Activated CD4-positive, alpha-beta memory T cell treated with anti-CD3 and anti-CD28 coated beads for 36 hours (primary cell): ENCODE results near the gene ATP6V0E2. TPM values are rescaled to one million over a fixed set of nuclear protein-coding genes. Genes with fewer than 3 reads are reported as not detected.
A peak's percentile ranks its signal among the peaks of the same experiment; 100 is the strongest.

Experiments
- CTCF ChIA-PET: fragments of 350-600 bp; sonication (Branson Sonifier 250); formaldehyde crosslinking; loops from one replicate; lab custom pipeline; 2021; ENCODE audit warnings: antibody characterized with exemption, inconsistent platforms; lab: Charles Lee
- POLR2A ChIA-PET: fragments of 350-600 bp; sonication (Branson Sonifier 250); formaldehyde crosslinking; loops from one replicate; lab custom pipeline; 2021; ENCODE audit warnings: antibody characterized with exemption; lab: Charles Lee
- DNase-seq: peaks from one replicate; pipeline ENCODE4 v3.0.0-alpha.2; 2020
- H3K27ac Mint-ChIP-seq: one replicate; pipeline ENCODE4 v1.8.0; 2021; ENCODE audit warnings: mixed read lengths
- H3K27me3 Mint-ChIP-seq: one replicate; pipeline ENCODE4 v1.8.0; 2021; ENCODE audit warnings: mixed read lengths
- H3K36me3 Mint-ChIP-seq: one replicate; pipeline ENCODE4 v1.8.0; 2021; ENCODE audit warnings: mixed read lengths
- H3K4me1 Mint-ChIP-seq: one replicate; pipeline ENCODE4 v1.8.0; 2021; ENCODE audit warnings: low read depth, mixed read lengths
- H3K4me3 Mint-ChIP-seq: one replicate; pipeline ENCODE4 v1.8.0; 2021; ENCODE audit warnings: mild to moderate bottlenecking, mixed read lengths
- H3K9me3 Mint-ChIP-seq: one replicate; pipeline ENCODE4 v1.8.0; 2021; ENCODE audit warnings: mixed read lengths
- intact Hi-C: fragments of 100-400 bp; cut with micrococcal nuclease; formaldehyde crosslinking; loops from one replicate; pipeline ENCODE4 v1.15.1; 2023
- total RNA-seq, 2 experiments: library from RNA; stranded (reverse); gene quantifications; one replicate each; pipeline ENCODE4 v1.2.3, GENCODE V29; 2021

The ATP6V0E2 gene
- total RNA-seq, 2 experiments from 2014 or later: 33.5 to 34.1 TPM

DNA sequence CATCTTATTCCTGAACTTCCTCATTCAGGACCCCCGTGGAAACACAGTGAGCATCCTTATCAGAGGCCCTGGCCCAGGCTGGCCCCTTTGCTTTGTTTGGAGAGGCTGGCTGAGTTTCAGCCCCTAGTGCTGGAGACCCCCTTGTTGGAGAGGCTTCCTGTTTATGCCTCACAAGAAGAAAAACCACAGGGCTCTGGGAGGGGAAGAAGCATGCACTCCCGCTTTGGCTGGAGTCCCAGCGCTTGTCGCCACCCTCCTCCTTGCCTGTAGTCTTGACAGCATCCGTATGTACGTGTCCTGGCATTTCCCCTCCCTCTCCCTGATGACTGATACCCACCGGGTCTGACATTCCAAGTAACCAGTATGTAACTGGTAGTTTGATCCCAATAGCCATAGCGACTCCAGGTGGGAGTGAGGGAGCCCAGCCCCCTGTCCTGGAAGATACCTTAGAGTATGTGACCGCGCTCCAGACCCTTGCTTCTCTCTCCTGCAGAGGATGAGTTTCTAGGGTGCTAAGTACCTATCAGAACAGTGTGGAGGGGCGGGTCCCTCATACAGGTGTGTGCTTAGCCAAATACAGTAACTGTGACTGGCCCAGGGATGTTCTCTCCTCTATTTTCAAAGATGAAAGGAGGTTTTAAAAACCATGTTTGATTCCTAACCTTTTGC, 6.9 kb upstream of the ATP6V0E2 start:
- Mint-ChIP-seq H3K36me3 (peaks cover 13% of the 10 kb centered on the region), H3K9me3 (no peaks in the 10 kb centered on the region), H3K27ac (peak overlapping the region; percentile 94), H3K4me1 (peaks cover 85% of the 10 kb centered on the region), H3K4me3 (no peak overlapping the region), H3K27me3 (no peaks in the 10 kb centered on the region)
- intact Hi-C loops: no loop called here
- DNase-seq: no peak
- CTCF ChIA-PET: interaction anchor here (1.2 to 2.7 kb wide), 2 partner anchors 16 to 28 kb away, joined by 6 to 11 read pairs; partner anchors contain the start of gene ZNF862
- POLR2A ChIA-PET: no interaction called here

DNA sequence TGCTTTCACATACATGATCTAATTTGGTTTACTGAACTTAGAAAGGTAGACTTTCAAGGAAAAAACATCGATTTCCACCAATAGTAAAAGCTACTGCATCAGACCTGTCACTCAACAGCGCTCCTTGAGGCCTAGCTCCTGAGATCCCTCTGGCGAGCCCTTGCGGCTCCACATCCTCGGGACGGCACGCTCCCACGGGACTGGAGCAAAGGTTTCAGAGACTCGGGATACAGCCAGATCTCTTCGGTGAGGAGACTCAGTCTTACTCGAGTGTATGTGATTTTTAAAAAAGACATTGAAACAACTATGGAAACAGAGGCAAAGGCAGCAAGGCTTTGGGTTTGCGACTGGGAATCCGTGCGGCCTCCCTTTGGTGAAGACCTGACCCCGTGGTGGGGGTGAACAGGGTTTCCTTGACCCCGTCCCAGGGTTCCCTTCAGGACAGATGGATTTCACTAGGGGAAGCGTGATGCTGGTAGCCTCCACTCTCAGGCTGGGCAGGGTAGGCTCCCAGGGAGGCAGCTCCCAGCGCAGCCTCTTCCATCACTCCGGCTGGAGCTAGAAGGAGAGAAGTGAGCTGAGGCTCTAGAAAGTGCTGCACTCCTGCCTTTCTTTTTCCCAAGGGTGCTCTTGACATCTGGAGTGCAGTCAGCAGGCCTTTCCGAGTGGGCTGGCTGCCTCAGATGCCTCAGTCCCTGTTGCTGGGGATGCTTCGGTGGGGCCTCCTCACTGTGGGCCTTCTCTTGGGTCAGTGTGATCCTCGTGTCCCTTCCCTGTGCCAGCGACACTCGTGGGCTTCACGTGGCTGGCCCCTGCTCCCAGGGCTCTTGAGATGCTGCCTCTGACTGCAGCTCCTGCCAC, 5.8 kb upstream of the ATP6V0E2 start:
- DNase-seq: no peak
- Mint-ChIP-seq H3K27me3 (no peaks in the 10 kb centered on the region), H3K4me3 (no peak overlapping the region), H3K9me3 (no peaks in the 10 kb centered on the region), H3K36me3 (peaks cover 13% of the 10 kb centered on the region), H3K27ac (peak overlapping the region; percentile 94), H3K4me1 (peaks cover 90% of the 10 kb centered on the region)
- POLR2A ChIA-PET: no interaction called here
- intact Hi-C loops: no loop called here
- CTCF ChIA-PET: interaction anchor here (1.2 to 2.7 kb wide), 2 partner anchors 15 to 29 kb away, joined by 6 to 11 read pairs; partner anchors contain the start of gene ZNF862

DNA sequence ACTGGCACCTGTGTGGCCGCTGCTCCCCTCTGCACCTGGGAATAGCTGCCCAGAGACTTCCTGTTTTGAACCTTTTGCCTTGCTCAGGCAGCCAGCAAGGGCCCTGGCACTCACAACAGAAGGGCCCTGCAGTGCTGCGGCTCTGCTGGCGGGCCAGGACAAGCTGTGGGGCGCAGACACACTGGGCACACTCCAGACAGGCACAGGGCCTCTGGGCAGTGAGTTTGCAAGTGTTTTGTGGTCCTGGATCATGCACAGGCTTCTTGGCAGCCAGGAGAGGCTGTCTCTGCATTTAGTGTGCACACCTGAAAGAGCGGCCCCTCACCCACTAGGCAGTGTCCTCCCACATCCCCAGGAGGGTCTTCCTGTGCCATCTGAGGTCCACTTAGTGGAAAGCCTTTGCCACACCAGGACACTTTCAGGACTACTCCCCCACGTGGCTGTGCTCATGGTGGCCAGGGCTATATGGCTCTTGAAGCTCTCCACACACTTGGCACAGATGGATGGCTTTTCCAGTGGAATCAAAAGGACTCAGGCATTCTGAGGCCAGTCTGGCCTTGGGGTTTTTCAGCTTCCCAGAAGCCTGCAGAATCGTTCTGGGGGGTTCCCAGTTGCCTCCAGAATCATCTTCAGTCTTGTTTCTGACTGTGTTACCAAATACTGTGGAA, 5.0 kb upstream of the ATP6V0E2 start:
- Mint-ChIP-seq H3K27me3 (no peaks in the 10 kb centered on the region), H3K9me3 (no peaks in the 10 kb centered on the region), H3K36me3 (peaks cover 13% of the 10 kb centered on the region), H3K4me1 (peaks cover 88% of the 10 kb centered on the region), H3K27ac (peak overlapping the region; percentile 94), H3K4me3 (no peak overlapping the region)
- ChIA-PET CTCF (interaction anchor here (1.3 to 2.7 kb wide), 2 partner anchors 15 to 30 kb away, joined by 5 to 11 read pairs; partner anchors contain the start of gene ZNF862), POLR2A (no interaction called here)
- intact Hi-C loops: no loop called here
- no peak for DNase-seq

DNA sequence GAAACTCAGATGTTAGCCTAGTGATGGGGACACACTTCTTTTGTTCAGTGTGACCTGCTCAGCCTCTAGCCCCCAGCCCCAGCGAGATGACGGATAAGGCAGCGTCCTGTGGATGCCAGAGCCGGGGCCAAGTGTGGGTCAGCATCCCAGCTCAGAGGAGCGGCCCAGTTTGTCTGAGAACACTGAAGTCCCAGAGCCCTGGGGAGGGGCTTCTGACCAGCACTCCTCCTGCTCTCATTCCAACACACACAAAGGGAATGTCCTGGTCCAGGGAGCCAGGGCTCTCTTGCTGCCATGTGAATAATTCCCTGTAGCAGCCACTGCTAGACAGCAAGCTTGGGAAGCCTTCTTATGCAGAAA, 4.5 kb upstream of the ATP6V0E2 start:
- Mint-ChIP-seq H3K27ac (peak overlapping the region; percentile 94), H3K9me3 (no peaks in the 10 kb centered on the region), H3K36me3 (peaks cover 13% of the 10 kb centered on the region), H3K4me3 (no peak overlapping the region), H3K4me1 (peaks cover 84% of the 10 kb centered on the region), H3K27me3 (no peaks in the 10 kb centered on the region)
- ChIA-PET CTCF (interaction anchor here (0.9 to 2.7 kb wide), 4 partner anchors 14 to 207 kb away, joined by 4 to 11 read pairs (median 4); partner anchors contain the start of gene ZNF862), POLR2A (interaction anchor here (1.0 kb wide), 1 partner anchor 29 kb away, joined by 3 read pairs; no protein-coding TSS in a partner anchor)
- DNase-seq: no peak
- intact Hi-C loops: no loop called here

DNA sequence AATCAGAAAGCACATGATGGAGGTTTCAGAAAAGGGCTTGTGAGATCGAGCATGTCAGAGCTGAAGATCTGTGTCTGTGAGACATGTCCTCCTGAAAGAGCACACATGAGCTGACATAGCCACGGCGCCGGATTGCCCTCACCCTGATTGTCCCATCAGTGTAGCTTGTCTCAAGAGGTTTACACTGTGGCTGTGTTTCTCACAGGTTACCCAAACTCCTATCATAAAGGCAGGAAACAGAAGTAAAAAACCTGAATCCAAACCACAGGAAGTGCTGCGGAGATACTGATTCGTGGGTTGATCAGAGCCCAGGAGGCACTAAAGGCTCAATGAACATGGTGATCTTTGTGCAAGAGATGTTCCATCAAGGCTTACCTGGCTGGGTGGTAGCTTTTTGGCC, 3.9 kb upstream of the ATP6V0E2 start:
- Mint-ChIP-seq H3K9me3 (no peaks in the 10 kb centered on the region), H3K27me3 (no peaks in the 10 kb centered on the region), H3K4me1 (peaks cover 83% of the 10 kb centered on the region), H3K4me3 (peak overlapping the region; percentile 38), H3K27ac (peak overlapping the region; percentile 91), H3K36me3 (peaks cover 11% of the 10 kb centered on the region)
- ChIA-PET POLR2A (interaction anchor here (1.0 kb wide), 1 partner anchor 30 kb away, joined by 3 read pairs; no protein-coding TSS in a partner anchor), CTCF (interaction anchor here (0.6 to 2.8 kb wide), 7 partner anchors 8 to 736 kb away, joined by 3 to 13 read pairs (median 4); partner anchors contain the start of gene ZNF862)
- intact Hi-C loops: loop anchor here (5.0 to 10.0 kb wide), 4 partner anchors 177 to 725 kb away; partner anchors contain the start of genes ACTR3C, LRRC61 and ZNF398
- DNase-seq: peak; percentile 61

DNA sequence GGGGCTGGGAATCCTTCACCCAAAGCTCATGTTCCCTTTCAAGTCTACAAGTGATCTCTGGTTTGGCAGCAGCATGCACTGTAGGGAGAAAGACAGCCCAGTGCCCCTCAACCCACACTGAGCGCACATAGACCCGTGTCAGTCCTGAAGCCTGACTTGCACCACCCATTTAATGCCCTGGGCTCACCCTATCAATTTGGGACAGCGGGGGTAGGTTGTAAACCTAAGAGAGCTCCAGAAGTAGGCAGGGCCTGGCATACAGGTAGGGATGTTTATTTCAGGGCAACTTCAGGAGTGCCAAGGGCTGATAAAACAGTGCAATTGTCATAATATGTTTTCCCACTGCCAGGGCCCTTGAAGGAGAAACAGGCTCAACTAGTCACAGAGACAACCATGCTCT, 3.5 kb upstream of the ATP6V0E2 start:
- Mint-ChIP-seq H3K4me3 (peak overlapping the region; percentile 18), H3K4me1 (peaks cover 83% of the 10 kb centered on the region), H3K9me3 (no peaks in the 10 kb centered on the region), H3K27me3 (no peaks in the 10 kb centered on the region), H3K36me3 (peaks cover 8% of the 10 kb centered on the region), H3K27ac (peak overlapping the region; percentile 91)
- CTCF ChIA-PET: interaction anchor here (0.6 to 2.8 kb wide), 6 partner anchors 9 to 735 kb away, joined by 3 to 13 read pairs (median 4); no protein-coding TSS in a partner anchor
- DNase-seq: no peak
- intact Hi-C loops: loop anchor here (5.0 to 10.0 kb wide), 4 partner anchors 177 to 725 kb away; partner anchors contain the start of genes ACTR3C, LRRC61 and ZNF398
- POLR2A ChIA-PET: interaction anchor here (1.0 to 1.7 kb wide), 2 partner anchors 16 to 30 kb away, joined by 3 to 4 read pairs; no protein-coding TSS in a partner anchor

DNA sequence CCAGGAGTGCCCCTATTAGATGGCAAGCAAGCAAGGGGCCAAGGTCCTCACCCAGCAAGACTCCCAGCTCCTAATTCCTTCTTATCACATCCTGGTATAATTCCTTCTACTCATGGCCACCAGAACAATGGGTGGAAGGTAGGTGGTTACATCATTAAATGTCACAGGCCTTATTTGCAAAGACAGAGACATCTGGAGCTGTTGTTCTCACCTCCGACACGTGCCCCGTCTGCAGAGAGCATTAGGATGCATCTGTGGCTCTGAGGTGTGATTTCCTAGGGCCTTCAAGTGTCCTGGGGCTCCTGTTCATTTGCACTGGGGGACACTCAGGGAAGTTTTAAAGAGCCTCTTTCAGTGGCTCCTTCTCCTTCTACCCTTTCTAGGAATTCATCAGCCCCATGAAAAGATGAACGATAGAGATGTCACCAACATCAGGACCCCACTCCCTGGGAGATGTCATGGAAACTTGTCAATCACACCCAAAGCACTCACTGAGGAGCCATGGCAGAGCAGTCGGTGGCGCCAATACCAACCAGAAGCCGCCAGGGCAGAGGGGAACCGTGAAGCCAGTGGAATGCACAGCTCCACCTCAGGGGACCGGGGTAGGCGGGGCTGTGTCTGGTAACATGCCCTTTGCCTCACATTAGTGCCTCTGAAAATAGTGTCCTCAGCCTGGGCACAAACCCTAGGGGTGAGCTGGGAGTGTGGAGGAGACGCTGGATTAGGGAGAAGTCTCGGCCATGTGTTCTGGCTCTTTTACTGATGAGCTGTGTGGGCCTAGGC, 2.9 kb upstream of the ATP6V0E2 start:
- Mint-ChIP-seq H3K27me3 (no peaks in the 10 kb centered on the region), H3K4me1 (peaks cover 83% of the 10 kb centered on the region), H3K36me3 (peaks cover 8% of the 10 kb centered on the region), H3K27ac (peak overlapping the region; percentile 91), H3K9me3 (no peaks in the 10 kb centered on the region), H3K4me3 (no peak overlapping the region)
- intact Hi-C loops: loop anchor here (5.0 to 10.0 kb wide), 4 partner anchors 176 to 726 kb away; partner anchors contain the start of genes ACTR3C, LRRC61 and ZNF398
- ChIA-PET POLR2A (interaction anchor here (0.7 to 1.9 kb wide), 3 partner anchors 13 to 32 kb away, joined by 4 to 11 read pairs (median 4); partner anchors contain the start of gene ZNF862), CTCF (interaction anchor here (1.2 to 2.8 kb wide), 4 partner anchors 9 to 129 kb away, joined by 4 to 13 read pairs (median 8); partner anchors contain the start of gene ZNF862)
- no peak for DNase-seq

DNA sequence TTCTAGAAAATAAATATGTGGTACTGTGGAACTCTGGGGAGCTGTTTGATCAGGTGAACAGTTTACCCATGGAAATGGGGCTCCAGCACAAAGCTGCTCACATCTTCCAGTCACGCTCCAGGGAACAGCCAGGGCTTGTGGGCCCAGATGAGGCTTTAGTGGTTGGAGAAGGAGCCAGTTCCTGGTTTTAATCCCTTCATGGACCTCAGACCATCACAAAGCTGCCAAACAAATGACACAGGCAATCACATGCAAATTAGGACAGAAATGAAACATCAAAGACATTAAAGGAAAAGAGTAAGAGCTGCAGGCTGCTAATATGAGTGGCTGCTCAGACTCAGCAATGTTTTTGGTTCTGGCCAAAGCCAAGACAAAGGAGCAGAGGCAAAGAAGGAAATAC, 2.2 kb upstream of the ATP6V0E2 start:
- no peaks in the 10 kb centered on the region for H3K9me3 Mint-ChIP-seq
- CTCF ChIA-PET: interaction anchor here (0.6 to 2.8 kb wide), 5 partner anchors 10 to 1249 kb away, joined by 3 to 13 read pairs (median 7); partner anchors contain the start of gene ZNF862
- POLR2A ChIA-PET: interaction anchor here (0.7 to 1.9 kb wide), 3 partner anchors 12 to 33 kb away, joined by 4 to 11 read pairs (median 4); partner anchors contain the start of gene ZNF862
- no peak for DNase-seq
- intact Hi-C loops: loop anchor here (5.0 to 10.0 kb wide), 4 partner anchors 176 to 727 kb away; partner anchors contain the start of genes ACTR3C, LRRC61 and ZNF398
- no peaks in the 10 kb centered on the region for H3K27me3 Mint-ChIP-seq
- H3K27ac Mint-ChIP-seq: peak overlapping the region; percentile 62
- peaks cover 78% of the 10 kb centered on the region for H3K4me1 Mint-ChIP-seq
- H3K36me3 Mint-ChIP-seq: peaks cover 10% of the 10 kb centered on the region
- H3K4me3 Mint-ChIP-seq: peak overlapping the region; percentile 24

DNA sequence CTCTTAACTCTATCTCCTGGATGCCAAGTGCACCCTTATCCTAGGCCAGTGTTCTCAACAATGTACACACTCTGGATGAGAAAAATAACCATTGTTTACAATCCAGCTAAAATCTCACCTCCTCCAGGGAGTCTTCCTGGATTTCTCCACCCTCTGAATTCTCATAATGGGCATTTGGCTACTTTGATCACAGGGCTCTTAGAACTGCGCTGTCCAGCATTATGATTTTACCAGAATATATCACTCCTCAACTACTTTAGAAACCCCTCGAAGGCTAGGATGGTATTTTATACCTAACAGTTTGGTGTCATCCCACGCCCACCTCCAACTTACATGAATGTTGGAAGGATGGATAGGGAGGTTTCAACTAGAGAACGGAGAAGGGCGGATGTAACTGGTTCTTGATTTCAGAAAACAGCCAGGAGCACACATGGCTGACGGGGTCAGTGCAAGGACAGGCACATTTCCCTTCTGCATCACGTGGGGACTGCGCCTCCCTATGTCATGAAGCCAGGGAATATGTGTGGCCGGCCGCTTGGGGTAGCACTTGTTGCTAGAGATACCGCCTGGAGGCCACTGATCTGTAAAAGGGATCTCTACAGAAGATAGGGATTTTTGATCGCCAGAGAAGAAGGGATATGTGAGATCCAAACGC, 1.2 kb upstream of the ATP6V0E2 start:
- intact Hi-C loops: loop anchor here (1.0 to 10.0 kb wide), 5 partner anchors 34 to 728 kb away; partner anchors contain the start of genes ACTR3C, LRRC61, ZNF398 and ZNF862
- H3K36me3 Mint-ChIP-seq: peaks cover 14% of the 10 kb centered on the region
- no peaks in the 10 kb centered on the region for H3K27me3 Mint-ChIP-seq
- no peaks in the 10 kb centered on the region for H3K9me3 Mint-ChIP-seq
- H3K4me1 Mint-ChIP-seq: peaks cover 70% of the 10 kb centered on the region
- CTCF ChIA-PET: interaction anchor here (0.9 to 2.8 kb wide), 3 partner anchors 11 to 22 kb away, joined by 3 to 13 read pairs (median 7); no protein-coding TSS in a partner anchor
- H3K27ac Mint-ChIP-seq: peak overlapping the region; percentile 86
- POLR2A ChIA-PET: interaction anchor here (1.9 kb wide), 1 partner anchor 34 kb away, joined by 11 read pairs; the partner anchor contains the start of gene ZNF862
- DNase-seq: peak; percentile 60
- peak overlapping the region; percentile 86 for H3K4me3 Mint-ChIP-seq
